ENCODE results near the gene YDJC. TPM values are rescaled to one million over a fixed set of nuclear protein-coding genes. Genes with fewer than 3 reads are reported as not detected.
"Not testable (repeated sequence)": the region's sequence is repeated elsewhere in the genome, so short reads cannot be mapped to it uniquely, and the experiment has no call there.

The YDJC gene
- total and polyA plus RNA-seq, 2 donors from 2014 or later: 24.7 to 28.2 TPM

GRCh38 chr22:21621025-21621424 is 8.8 kb downstream of the YDJC start:
- no peak overlapping the region for H3K27ac ChIP-seq (ENCODE audit: low read depth in 2 of 2, low read length in 2 of 2)
- no peaks in the 10 kb centered on the region for H3K9me3 ChIP-seq (ENCODE audit: control insufficient read depth in 2 of 3, insufficient read depth in 1 of 3, low read length in 3 of 3)
- FAIRE-seq: no peak
- H3K36me3 ChIP-seq (ENCODE audit: control insufficient read depth in 2 of 3, insufficient read depth in 3 of 3, low read length in 3 of 3): peaks cover 0 to 8% (median 6%) of the 10 kb centered on the region in 3 donors
- H3K4me1 ChIP-seq (ENCODE audit: control insufficient read depth in 2 of 3, insufficient read depth in 2 of 3, low read depth in 1 of 3, low read length in 3 of 3): peaks cover 0 to 3% (median 0%) of the 10 kb centered on the region in 3 donors
- H3K27me3 ChIP-seq (ENCODE audit: control insufficient read depth, insufficient read depth, low read length): no peaks in the 10 kb centered on the region
- no peak for TF ChIP-seq CTCF (IDR thresholded peaks at IDR 0.05; ENCODE audit: borderline replicate concordance, extremely low read depth, insufficient read depth)
- no peak overlapping the region for H3K4me3 ChIP-seq (ENCODE audit: low read length in 3 of 3)
- no peak for DNase-seq
- intact Hi-C loops (cut with DNase I): no loop called here
- no peak overlapping the region for H3K9ac ChIP-seq (ENCODE audit: low read length in 3 of 3)

- H3K9ac ChIP-seq (ENCODE audit: low read length in 3 of 3); H3K9me3 ChIP-seq (ENCODE audit: control insufficient read depth in 2 of 3, insufficient read depth in 1 of 3, low read length in 3 of 3); DNase-seq; H3K4me3 ChIP-seq (ENCODE audit: low read length in 3 of 3); FAIRE-seq; H3K27ac ChIP-seq (ENCODE audit: low read depth in 2 of 2, low read length in 2 of 2); intact Hi-C loops (cut with DNase I); H3K4me1 ChIP-seq (ENCODE audit: control insufficient read depth in 2 of 3, insufficient read depth in 2 of 3, low read depth in 1 of 3, low read length in 3 of 3); H3K27me3 ChIP-seq (ENCODE audit: control insufficient read depth, insufficient read depth, low read length): not testable (repeated sequence)
- peaks cover 0 to 11% (median 8%) of the 10 kb centered on the region in 3 donors for H3K36me3 ChIP-seq (ENCODE audit: control insufficient read depth in 2 of 3, insufficient read depth in 3 of 3, low read length in 3 of 3)
These were observed 12.5 kb downstream of the YDJC start for GRCh38 chr22:21617337-21617736.

GRCh38 chr22:21615731-21616130 is 14.1 kb downstream of the YDJC start:
- intact Hi-C loops (cut with DNase I): no loop called here
- no peak for FAIRE-seq
- Histone ChIP-seq H3K27ac (ENCODE audit: low read depth in 2 of 2, low read length in 2 of 2) (no peak overlapping the region), H3K9me3 (ENCODE audit: control insufficient read depth in 2 of 3, insufficient read depth in 1 of 3, low read length in 3 of 3) (no peaks in the 10 kb centered on the region), H3K27me3 (ENCODE audit: control insufficient read depth, insufficient read depth, low read length) (no peaks in the 10 kb centered on the region), H3K36me3 (ENCODE audit: control insufficient read depth in 2 of 3, insufficient read depth in 3 of 3, low read length in 3 of 3) (peaks cover 0 to 22% (median 11%) of the 10 kb centered on the region in 3 donors), H3K9ac (ENCODE audit: low read length in 3 of 3) (no peak overlapping the region), H3K4me1 (ENCODE audit: control insufficient read depth in 2 of 3, insufficient read depth in 2 of 3, low read depth in 1 of 3, low read length in 3 of 3) (peaks cover 0 to 2% (median 0%) of the 10 kb centered on the region in 3 donors), H3K4me3 (ENCODE audit: low read length in 3 of 3) (no peak overlapping the region)
- no peak for TF ChIP-seq CTCF (IDR thresholded peaks at IDR 0.05; ENCODE audit: borderline replicate concordance, extremely low read depth, insufficient read depth)
- DNase-seq: no peak

- DNase-seq (no peak), FAIRE-seq (no peak)
- intact Hi-C loops (cut with DNase I): no loop called here
- peaks cover 0 to 22% (median 11%) of the 10 kb centered on the region in 3 donors for H3K36me3 ChIP-seq (ENCODE audit: control insufficient read depth in 2 of 3, insufficient read depth in 3 of 3, low read length in 3 of 3)
- peaks cover 0 to 2% (median 0%) of the 10 kb centered on the region in 3 donors for H3K4me1 ChIP-seq (ENCODE audit: control insufficient read depth in 2 of 3, insufficient read depth in 2 of 3, low read depth in 1 of 3, low read length in 3 of 3)
- H3K4me3 ChIP-seq (ENCODE audit: low read length in 3 of 3): no peak overlapping the region
- no peak for TF ChIP-seq CTCF (IDR thresholded peaks at IDR 0.05; ENCODE audit: borderline replicate concordance, extremely low read depth, insufficient read depth)
- no peak overlapping the region for H3K9ac ChIP-seq (ENCODE audit: low read length in 3 of 3)
- no peak overlapping the region for H3K27ac ChIP-seq (ENCODE audit: low read depth in 2 of 2, low read length in 2 of 2)
- H3K27me3 ChIP-seq (ENCODE audit: control insufficient read depth, insufficient read depth, low read length): no peaks in the 10 kb centered on the region
- H3K9me3 ChIP-seq (ENCODE audit: control insufficient read depth in 2 of 3, insufficient read depth in 1 of 3, low read length in 3 of 3): no peaks in the 10 kb centered on the region
These were observed 16.1 kb downstream of the YDJC start for GRCh38 chr22:21613553-21614233.
